Caco-2 (cell line): ENCODE results near the gene PTOV1. TPM values are rescaled to one million over a fixed set of nuclear protein-coding genes. Genes with fewer than 3 reads are reported as not detected.

Experiments used
- BruUV-seq: library from RNA; stranded (reverse); fragments of 400-500 nt; replicated peaks from 2 replicates; lab custom pipeline; 2021; lab: Mats Ljungman, UMichigan
- CTCF ChIA-PET: fragments of 300-600 bp; sonication (Branson Sonifier 250); formaldehyde crosslinking; loops from one replicate; lab custom pipeline; 2022; ENCODE audit warnings: antibody characterized with exemption; lab: Charles Lee
- POLR2A ChIA-PET: fragments of 300-600 bp; sonication (Branson Sonifier 250); formaldehyde crosslinking; loops from one replicate; lab custom pipeline; 2022; ENCODE audit warnings: antibody characterized with exemption; lab: Charles Lee
- DNase-seq, 2 experiments: peaks; one replicate each; pipeline versions ENCODE4 v3.0.0 to v3.0.0-alpha.2; 2020 to 2022
- H3K27me3 ChIP-seq: replicated peaks from 2 replicates; pipeline ENCODE4 v1.6.0; 2011; ENCODE audit warnings: low read length; ENCODE audit not compliant: control insufficient read depth, insufficient read depth
- H3K36me3 ChIP-seq: 2 replicates; pipeline ENCODE4 v1.5.1; 2011; ENCODE audit warnings: low read length; ENCODE audit not compliant: control insufficient read depth, insufficient read depth
- H3K4me1 ChIP-seq: fragments of 250-450 bp; sonication (Bioruptor Pico); 2 replicates; pipeline ENCODE4 v1.5.1; 2020; ENCODE audit warnings: mild to moderate bottlenecking
- H3K4me3 ChIP-seq: 2 replicates; pipeline ENCODE4 v1.5.1; 2011; ENCODE audit warnings: low read depth, mild to moderate bottlenecking, control low read depth, low read length
- H3K9me3 ChIP-seq: fragments of 250-450 bp; sonication (Bioruptor Pico); 2 replicates; pipeline ENCODE4 v1.5.1; 2020; ENCODE audit warnings: mild to moderate bottlenecking, moderate library complexity
- H3K27ac Mint-ChIP-seq: one replicate; pipeline ENCODE4 v1.8.0; 2022; ENCODE audit warnings: mixed read lengths; ENCODE audit not compliant: unreplicated experiment
- H3K27me3 Mint-ChIP-seq: one replicate; pipeline ENCODE4 v1.8.0; 2022; ENCODE audit warnings: mixed read lengths; ENCODE audit not compliant: insufficient read depth, unreplicated experiment
- H3K36me3 Mint-ChIP-seq: one replicate; pipeline ENCODE4 v1.8.0; 2022; ENCODE audit warnings: mild to moderate bottlenecking, mixed read lengths; ENCODE audit not compliant: insufficient read depth, unreplicated experiment
- H3K4me1 Mint-ChIP-seq: one replicate; pipeline ENCODE4 v1.8.0; 2022; ENCODE audit warnings: low read depth, mixed read lengths; ENCODE audit not compliant: unreplicated experiment
- H3K4me3 Mint-ChIP-seq: one replicate; pipeline ENCODE4 v1.8.0; 2022; ENCODE audit warnings: mild to moderate bottlenecking, moderate library complexity, mixed read lengths; ENCODE audit not compliant: unreplicated experiment
- H3K9me3 Mint-ChIP-seq: one replicate; pipeline ENCODE4 v1.8.0; 2022; ENCODE audit warnings: mixed read lengths; ENCODE audit not compliant: unreplicated experiment
- intact Hi-C: fragments of 100-400 bp; cut with micrococcal nuclease; formaldehyde crosslinking; loops from one replicate; pipeline ENCODE4 v1.10.0; 2022; ENCODE audit not compliant: unreplicated experiment
- total RNA-seq: library from RNA; stranded (reverse); gene quantifications from 2 replicates; pipeline ENCODE4 v1.2.3, GENCODE V29; 2022
- TF ChIP-seq, protein P1 (sequence below), 2 experiments: fragments of 200-600 bp in 1 of 2; IDR thresholded peaks; 1 replicate in 1 of 2; 2 replicates in 1 of 2; pipeline versions ENCODE4 v1.5.1 to v1.8.0; 2011 to 2022; ENCODE audit warnings: antibody characterized with exemption in 1 of 2, control low read depth in 1 of 2, inconsistent platforms in 1 of 2, low read depth in 1 of 2, low read length in 1 of 2, mild to moderate bottlenecking in 1 of 2, moderate library complexity in 1 of 2; ENCODE audit not compliant: insufficient read depth in 1 of 2, severe bottlenecking in 1 of 2, unreplicated experiment in 1 of 2

The PTOV1 gene
- total RNA-seq, 1 experiment from 2014 or later = 209 TPM

DNA sequence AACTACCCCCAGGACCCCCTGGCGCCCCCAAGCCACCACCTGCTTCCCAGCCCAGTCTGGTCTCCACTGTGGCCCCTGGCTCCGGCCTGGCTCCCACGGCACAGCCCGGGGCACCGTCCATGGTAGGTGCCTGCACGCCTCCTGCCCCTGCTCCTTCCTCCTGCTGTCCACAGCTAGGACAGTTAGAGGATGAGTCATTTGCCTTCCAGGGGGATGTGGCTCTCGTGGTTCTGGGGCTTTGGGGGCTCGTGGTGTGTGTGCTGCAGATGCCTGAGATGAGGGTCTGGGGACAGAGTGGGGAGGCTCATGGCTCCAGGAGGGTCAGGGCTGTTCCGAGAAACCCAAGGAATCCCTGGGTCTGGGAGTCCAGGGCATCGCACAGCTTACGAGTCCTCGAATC lies 20.2 kb upstream of the PTOV1 start:
- Mint-ChIP-seq H3K9me3 (no peaks in the 10 kb centered on the region), H3K4me3 (no peak overlapping the region), H3K27ac (no peak overlapping the region), H3K4me1 (no peaks in the 10 kb centered on the region), H3K27me3 (no peaks in the 10 kb centered on the region), H3K36me3 (peaks cover 41% of the 10 kb centered on the region)
- TF ChIP-seq, protein P1, sequence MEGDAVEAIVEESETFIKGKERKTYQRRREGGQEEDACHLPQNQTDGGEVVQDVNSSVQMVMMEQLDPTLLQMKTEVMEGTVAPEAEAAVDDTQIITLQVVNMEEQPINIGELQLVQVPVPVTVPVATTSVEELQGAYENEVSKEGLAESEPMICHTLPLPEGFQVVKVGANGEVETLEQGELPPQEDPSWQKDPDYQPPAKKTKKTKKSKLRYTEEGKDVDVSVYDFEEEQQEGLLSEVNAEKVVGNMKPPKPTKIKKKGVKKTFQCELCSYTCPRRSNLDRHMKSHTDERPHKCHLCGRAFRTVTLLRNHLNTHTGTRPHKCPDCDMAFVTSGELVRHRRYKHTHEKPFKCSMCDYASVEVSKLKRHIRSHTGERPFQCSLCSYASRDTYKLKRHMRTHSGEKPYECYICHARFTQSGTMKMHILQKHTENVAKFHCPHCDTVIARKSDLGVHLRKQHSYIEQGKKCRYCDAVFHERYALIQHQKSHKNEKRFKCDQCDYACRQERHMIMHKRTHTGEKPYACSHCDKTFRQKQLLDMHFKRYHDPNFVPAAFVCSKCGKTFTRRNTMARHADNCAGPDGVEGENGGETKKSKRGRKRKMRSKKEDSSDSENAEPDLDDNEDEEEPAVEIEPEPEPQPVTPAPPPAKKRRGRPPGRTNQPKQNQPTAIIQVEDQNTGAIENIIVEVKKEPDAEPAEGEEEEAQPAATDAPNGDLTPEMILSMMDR (IDR thresholded peaks at IDR 0.05; ENCODE audit: insufficient read depth in 1 of 2, low read depth in 1 of 2, low read length in 1 of 2, severe bottlenecking in 1 of 2, unreplicated experiment in 1 of 2) = no peak
- H3K9me3 ChIP-seq = no peaks in the 10 kb centered on the region
- BruUV-seq = no TSS peak
- intact Hi-C loops = no loop called here
- peaks cover 2% of the 10 kb centered on the region for H3K36me3 ChIP-seq
- ChIA-PET POLR2A (no interaction called here), CTCF (no interaction called here)
- no peak for DNase-seq
- H3K4me1 ChIP-seq = no peaks in the 10 kb centered on the region
- H3K27me3 ChIP-seq = no peaks in the 10 kb centered on the region
- H3K4me3 ChIP-seq = no peak overlapping the region

DNA sequence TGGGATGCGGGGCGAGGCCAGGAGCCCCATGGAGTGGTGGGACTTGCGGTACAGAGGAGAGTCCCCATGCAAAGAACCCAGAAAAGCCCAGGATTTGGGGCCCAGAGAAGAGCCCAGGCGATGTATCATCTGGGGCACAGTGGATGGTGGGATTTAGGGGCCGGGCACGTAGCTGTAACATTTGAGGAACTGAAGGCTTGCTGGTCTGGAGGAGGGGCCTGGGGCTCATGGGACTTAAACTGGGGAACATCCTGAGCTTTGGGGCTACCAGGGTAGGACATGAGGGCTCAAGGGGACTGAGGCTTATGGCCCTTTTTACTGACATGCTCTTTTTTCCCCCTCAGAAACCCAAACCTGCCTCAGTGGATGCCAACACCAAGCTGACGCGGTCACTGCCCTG lies 19.4 kb upstream of the PTOV1 start:
- no peaks in the 10 kb centered on the region for H3K4me1 Mint-ChIP-seq
- no peaks in the 10 kb centered on the region for H3K4me1 ChIP-seq
- no peak overlapping the region for H3K4me3 Mint-ChIP-seq
- POLR2A ChIA-PET = no interaction called here
- BruUV-seq = no TSS peak
- no peaks in the 10 kb centered on the region for H3K9me3 Mint-ChIP-seq
- H3K27me3 Mint-ChIP-seq = no peaks in the 10 kb centered on the region
- TF ChIP-seq, protein P1 (IDR thresholded peaks at IDR 0.05; ENCODE audit: insufficient read depth in 1 of 2, low read depth in 1 of 2, low read length in 1 of 2, severe bottlenecking in 1 of 2, unreplicated experiment in 1 of 2) = no peak
- H3K27ac Mint-ChIP-seq = no peak overlapping the region
- no peaks in the 10 kb centered on the region for H3K9me3 ChIP-seq
- intact Hi-C loops = no loop called here
- H3K36me3 ChIP-seq = peaks cover 2% of the 10 kb centered on the region
- H3K36me3 Mint-ChIP-seq = peaks cover 36% of the 10 kb centered on the region
- no peak for DNase-seq
- no peaks in the 10 kb centered on the region for H3K27me3 ChIP-seq
- no peak overlapping the region for H3K4me3 ChIP-seq
- CTCF ChIA-PET = no interaction called here

DNA sequence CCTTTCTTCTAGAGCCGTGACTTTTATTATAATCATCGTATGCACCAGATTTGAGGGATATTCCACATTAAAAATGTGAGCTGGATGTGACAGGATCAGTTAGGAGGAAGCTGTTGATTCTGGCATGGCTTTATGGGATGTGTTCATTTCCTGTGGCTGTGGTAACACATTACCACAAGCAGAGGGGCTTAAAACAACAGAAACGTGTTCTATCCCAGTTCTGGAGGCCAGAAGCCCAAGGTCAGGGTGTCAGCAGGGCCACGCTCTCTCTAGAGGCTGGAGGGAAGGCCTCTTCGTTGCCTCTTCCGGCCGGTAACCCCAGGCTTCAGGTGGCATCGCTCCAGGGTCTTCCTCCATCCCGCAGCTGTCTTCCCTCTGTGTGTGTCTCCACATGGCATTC lies 18.4 kb upstream of the PTOV1 start:
- no TSS peak for BruUV-seq
- no peak overlapping the region for H3K4me3 Mint-ChIP-seq
- peaks cover 2% of the 10 kb centered on the region for H3K36me3 ChIP-seq

More for the DNA sequence above, 18.4 kb upstream of the PTOV1 start:
- Histone ChIP-seq H3K27me3 (no peaks in the 10 kb centered on the region), H3K9me3 (no peaks in the 10 kb centered on the region), H3K4me1 (no peaks in the 10 kb centered on the region), H3K4me3 (no peak overlapping the region)
- Mint-ChIP-seq H3K36me3 (peaks cover 43% of the 10 kb centered on the region), H3K27ac (no peak overlapping the region), H3K4me1 (no peaks in the 10 kb centered on the region), H3K27me3 (no peaks in the 10 kb centered on the region), H3K9me3 (no peaks in the 10 kb centered on the region)
- DNase-seq = no peak
- ChIA-PET POLR2A (no interaction called here), CTCF (no interaction called here)
- TF ChIP-seq, protein P1 (IDR thresholded peaks at IDR 0.05; ENCODE audit: insufficient read depth in 1 of 2, low read depth in 1 of 2, low read length in 1 of 2, severe bottlenecking in 1 of 2, unreplicated experiment in 1 of 2) = no peak
- intact Hi-C loops = no loop called here
